HG03460 (cell line): ENCODE results near the gene DDX49.
"Not testable (repeated sequence)": the region's sequence is repeated elsewhere in the genome, so short reads cannot be mapped to it uniquely, and the experiment has no call there.

ENCODE experiments used
- ATAC-seq: cut with Tn5 transposase; IDR thresholded peaks from one replicate; pipeline ENCODE4 v1.9.1; 2021; ENCODE audit not compliant: unreplicated experiment

Gene DDX49

DNA sequence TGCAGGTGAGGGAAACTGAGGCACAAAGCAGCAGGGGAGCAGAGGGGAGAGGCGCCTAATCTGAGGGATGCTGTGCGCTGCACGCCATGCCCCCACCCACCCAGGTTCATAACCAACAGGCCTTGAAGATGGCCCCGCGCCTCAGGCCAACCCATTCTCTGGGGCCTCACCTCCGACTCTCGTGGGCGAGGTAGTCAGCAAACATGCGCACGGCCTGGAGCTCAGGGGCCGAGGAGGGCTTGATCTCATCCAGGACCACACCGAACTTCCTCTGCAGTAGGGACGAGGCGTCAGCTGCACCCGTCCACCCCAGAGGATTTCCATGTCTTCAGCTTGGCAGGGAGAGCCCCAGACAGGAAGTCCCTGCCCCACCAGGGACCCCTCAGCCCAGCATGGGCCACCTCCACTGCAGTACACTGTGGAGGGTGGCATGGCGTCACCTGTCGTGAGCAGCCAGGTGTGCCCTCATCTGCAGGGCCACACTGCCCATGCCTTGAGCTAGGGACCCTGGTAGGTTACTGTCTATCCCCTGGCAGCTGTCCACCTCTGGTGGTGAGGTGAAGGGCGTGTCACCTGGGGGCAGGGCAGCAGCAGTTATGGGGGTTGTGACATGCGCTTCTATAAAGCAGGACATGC, 8.6 kb upstream of the DDX49 start:
- no peak for ATAC-seq

DNA sequence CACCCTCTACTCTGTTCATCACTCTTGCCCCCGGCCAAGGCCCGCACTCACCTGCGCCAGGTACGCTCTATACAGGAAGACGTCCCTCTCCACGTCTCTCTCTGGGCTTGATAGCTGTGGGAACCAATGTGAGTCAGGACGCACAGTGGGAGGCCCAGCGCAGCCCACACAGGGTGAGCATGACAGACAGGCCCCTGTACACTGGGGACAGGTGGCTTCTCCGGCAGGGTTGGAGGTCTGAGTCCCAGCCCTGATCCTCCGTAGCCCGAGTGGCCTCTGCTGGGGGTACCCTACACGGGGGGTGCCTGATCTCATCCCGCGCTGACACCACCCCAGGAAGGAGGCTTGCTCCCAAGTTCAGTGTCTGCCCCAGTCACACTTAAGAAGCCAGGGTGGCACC, 6.6 kb upstream of the DDX49 start:
- no peak for ATAC-seq

DNA sequence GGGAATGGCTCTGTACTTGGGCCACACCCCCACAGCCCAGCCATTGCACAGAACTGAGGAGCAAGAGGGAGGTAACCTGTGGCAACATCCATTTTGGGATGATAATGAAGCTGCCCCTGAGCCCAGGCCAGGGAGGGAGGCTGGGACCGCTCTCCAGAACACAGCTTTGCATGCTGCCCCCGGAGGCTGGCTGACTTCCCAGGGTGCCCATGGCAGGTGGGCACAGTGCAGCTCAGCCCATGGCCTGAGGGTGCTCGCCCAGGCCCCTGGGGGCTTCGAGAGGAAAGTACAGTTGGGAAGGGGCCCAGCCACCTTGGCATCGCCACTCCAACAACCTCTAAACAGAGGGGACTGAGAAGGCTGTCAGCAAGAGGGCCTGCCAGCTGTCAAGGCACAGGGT, 6.0 kb upstream of the DDX49 start:
- no peak for ATAC-seq

DNA sequence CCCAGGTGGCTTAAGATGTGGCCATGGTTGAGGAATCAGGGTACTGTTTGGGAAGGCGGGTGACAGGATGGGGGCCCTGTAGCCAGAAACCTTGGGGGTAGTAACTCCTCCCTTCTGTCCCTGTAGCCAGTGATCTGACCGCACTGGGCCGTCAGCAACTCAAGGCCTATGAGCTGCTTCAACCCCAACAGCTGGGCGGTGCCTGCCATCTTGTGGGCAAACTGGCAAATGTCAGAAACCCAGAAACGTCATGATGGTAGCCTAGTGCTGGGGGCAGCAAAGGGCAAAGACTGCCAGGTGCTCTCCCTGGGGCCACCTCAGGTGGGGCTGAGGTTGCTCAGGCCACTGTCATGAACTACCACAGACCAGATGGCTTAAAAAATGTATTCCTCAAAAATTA, 3.9 kb upstream of the DDX49 start:
- no peak for ATAC-seq

DNA sequence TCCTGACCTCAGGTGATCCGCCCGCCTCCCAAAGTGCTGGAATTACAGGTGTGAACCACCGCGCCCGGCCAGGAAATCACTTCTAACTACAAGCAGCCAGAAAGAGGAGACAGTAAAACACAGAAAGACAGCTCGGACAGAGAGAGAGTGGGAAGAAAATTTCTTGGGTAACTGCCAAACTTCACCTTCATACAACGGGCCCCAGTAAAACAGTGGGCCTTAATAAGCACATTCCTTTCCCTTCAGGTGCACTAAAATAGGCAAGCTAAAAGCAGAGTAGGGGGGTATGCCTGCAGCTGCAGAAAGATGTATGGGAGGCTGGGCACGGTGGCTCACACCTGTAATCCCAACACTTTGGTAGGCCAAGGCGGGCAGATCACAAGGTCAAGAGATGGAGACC, 1.9 kb upstream of the DDX49 start:
- ATAC-seq = not testable (repeated sequence)

DNA sequence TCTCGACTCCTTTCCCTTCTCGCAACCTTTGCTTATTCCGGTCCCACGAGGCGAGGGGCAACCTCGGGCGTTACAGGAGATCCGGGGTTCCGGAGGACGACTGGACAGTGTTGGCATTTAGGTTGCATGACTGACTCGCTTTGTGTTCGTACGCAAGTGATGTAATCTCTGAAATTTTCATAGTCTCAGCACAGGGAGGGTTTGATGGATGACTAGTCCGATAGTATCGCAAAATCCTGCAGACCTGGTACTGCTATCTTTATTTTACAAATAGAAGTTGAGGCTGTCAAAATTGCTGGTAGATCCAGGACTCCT, 342 bp downstream of the DDX49 start:
- ATAC-seq = no peak

DNA sequence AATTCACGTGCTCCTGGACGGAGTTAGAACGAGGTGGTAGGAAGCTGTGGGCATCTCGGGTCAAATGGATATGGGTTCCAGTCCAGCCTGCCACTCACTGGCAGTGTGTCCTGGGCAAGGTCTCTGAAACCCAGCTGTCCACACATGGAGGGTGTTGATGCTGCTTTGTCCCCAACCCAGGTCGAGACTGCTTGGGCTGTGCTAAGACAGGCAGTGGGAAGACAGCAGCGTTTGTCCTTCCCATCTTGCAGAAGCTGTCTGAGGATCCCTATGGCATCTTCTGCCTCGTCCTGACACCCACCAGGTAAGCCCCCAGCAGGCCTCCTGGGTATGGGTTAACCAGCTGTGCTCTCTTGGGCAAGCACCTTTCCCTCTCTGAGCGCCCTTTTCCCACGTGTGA, 885 bp downstream of the DDX49 start:
- no peak for ATAC-seq

DNA sequence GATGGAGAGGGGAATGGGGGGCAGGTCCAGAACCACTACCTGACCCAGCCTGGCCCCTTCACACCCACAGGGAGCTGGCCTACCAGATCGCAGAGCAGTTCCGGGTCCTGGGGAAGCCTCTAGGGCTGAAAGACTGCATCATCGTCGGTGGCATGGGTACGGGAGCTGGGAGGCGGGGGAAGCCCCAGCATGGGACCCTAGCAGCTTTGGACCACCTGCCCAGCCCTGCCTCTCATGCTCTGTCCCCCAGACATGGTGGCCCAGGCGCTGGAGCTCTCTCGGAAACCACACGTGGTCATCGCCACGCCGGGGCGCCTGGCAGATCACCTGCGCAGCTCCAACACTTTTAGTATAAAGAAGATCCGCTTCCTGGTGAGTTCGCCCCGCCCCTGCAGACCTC, 2.1 kb downstream of the DDX49 start:
- no peak for ATAC-seq

DNA sequence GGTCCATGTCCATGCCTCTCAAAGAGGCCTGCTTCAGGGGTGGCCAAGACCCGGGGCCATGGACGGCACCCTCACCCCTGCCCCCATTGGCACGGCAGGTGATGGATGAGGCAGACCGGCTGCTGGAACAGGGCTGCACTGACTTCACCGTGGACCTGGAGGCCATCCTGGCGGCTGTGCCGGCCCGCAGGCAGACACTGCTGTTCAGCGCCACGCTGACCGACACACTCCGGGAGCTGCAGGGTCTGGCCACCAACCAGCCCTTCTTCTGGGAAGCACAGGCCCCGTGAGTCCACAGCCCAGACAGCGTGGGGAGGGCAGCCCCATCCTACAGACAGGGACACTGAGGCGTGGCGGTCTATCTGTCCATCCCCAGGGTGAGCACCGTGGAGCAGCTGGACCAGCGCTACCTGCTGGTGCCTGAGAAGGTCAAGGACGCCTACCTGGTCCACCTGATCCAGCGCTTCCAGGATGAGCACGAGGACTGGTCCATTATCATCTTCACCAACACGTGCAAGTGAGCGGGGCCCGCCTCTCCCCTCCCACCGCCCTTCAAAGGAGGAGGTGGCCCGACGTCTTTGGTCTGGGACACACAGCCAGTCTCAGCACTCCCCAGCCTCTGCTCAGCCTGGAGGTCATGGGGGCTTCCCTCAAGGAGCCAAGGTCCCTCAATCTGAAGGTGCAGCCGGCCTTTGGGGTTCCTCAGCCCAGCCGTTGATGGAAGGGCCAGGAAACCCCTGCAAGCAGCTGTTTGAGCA, 2.9 kb downstream of the DDX49 start:
- ATAC-seq = no peak

DNA sequence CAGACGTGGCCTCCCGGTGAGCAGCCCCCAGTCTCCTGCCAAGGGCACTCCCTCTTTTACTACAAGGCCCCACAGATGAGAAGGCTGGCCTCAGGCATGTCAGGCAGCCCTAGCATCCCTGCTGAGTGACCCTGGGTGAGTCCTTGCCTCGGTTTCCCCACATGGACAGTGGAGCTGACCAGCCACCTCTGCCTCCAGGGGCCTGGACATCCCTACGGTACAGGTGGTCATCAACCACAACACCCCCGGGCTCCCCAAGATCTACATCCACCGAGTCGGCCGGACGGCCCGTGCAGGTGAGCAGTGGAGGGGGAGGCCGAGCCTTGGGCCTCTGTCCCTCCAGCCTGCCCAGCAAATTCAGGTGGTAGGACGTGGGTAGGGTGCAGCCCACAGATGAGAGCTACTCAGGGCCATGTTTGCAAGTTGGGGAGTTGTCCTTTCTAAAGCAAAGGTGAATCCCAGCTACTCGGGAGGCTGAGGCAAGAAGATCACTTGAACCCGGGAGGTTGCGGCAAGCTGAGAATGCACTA, 5.2 kb downstream of the DDX49 start:
- ATAC-seq = no peak

DNA sequence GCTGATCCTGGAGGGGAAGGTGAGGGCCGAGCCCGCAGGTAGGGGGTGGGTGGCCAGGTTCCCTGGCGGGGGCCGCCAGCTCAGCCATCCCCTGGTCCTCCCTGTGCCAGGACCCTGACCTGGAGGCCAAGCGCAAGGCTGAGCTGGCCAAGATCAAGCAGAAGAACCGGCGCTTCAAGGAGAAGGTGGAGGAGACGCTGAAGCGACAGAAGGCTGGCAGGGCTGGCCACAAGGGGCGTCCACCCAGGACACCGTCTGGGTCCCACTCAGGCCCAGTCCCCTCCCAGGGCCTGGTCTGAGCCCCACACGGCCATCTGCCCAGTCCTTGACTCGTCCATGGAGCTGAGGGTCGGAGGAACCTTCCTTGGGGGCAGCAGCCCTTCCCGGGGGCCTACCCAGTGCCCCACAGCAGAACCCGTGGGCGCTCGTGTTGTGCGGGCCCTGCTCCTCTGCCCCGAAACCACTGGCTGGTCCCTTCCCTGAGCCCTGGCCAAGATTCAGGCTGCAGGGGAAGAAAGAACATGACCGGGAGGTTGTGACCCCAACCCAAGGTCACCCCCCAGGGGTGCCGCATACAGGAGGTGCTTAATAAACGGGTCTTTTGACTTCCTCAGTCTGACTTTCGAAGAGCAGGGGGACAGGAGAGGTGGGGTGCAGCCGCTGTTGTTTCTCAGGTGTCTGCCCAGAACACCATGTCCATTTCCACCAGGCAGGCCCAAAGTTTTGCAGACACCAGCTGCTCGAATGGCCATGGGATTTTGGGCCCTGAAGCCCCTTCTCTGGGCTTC, 8.7 kb downstream of the DDX49 start:
- no peak for ATAC-seq

DNA sequence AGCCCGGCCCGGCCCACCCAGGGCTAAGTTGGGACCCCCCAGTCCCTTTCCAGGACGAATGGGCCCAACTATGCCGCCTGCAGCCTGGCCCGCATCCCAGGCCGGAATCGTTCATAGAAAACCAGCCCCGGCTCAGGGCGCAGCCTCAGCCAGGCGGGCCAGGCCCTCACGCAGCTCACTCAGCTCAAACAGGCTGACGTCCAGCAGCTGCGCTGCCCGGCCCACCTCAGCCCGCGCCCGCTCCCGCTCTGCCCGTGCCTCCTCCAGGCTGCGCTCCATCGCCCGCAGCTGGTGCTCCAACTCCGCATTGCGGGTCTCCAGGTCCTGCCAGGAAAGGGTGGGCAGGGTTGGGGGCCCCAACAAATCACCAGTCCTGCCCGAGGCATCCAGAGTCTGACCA, 9.8 kb downstream of the DDX49 start:
- no peak for ATAC-seq

DNA sequence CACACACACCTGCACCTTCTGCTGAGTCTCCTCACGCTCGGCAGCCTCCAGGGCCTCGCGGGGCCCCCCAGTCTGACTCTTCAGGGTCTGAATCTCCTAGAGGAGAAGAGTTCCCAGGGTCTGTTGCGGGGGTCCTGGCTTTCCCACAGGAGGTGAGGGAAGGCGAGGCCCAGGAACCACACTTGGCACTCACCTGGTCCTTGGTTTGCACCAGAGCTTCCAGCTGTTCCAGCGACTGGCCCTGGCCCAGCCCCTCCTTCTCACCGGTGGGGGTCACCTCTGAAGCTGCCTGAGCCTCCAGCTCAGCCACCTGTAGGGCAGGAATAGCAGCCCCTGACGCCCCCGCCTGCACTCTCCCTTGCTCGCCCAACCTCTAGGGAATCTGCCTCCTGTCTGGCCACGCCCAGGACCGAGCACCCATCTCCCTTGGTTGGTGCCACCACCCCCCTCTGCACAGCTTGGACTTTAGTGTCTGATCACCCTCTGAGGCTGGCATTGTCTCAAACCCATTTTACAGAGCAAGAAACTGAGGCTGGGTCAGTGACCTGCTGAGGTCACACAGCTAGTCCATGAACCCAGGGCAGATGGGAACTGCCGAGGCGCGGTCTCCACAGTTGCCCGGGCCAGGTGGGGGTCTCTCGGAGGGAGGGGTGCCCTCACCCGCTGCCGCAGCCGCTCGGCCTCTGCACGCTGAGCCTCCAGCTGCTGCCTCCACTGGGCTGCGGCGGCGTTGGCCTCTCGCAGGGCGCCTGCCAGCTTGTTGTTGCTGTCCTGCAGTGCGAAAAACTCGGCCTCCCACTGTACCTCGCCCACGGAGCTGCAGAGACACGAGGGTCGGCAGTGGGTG, 12.0 kb downstream of the DDX49 start:
- no peak for ATAC-seq

DNA sequence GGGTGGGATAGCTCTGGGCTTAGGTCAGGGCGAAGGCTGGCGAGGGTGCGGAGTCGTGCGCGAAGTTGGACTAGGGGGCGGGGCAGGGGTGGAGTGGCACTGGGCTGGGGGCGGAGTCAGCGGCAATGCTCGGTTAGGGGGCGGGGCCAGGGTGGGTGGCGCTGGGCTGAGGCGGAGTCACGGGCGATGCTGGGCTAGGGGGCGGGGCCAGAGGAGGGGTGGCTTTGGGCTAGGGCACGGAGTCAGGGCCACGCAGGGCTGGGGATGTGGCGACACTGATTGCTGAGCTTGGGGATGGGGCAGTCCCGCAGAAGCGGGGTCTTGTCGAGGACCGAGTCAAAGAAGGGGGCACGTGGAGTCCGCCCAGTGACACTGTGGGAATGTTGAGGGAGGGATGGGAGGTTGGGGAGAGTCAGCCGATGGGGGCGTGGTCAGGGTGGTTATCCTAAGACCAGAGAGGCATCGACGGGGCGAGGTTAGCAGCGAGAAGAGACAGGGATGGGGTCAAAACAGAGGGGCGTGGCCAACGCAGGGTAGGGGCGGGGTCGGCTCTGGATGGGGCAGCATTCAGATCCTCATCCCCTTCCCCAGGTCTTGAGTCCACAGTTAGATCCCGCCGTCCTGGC, 12.8 kb downstream of the DDX49 start:
- no peak for ATAC-seq

DNA sequence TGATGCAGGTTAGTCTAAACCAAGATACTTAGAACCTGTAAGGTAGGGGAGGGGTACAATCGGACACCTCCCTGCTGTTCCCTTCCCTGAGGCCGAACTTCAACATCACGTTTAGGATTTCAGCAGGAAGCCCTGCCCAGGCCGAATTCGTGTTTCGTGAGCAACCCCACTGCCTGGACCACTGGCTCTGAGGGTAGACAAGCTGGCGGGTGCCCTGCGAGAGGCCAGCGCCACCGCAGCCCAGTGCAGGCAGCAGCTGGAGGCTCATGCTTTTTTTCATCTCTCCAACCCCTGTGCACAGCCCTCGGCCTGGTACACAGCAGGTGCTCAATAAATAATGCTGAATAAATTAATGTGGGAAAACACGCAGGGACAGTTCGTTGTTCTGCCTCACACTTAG, 13.8 kb downstream of the DDX49 start:
- ATAC-seq = no peak

DNA sequence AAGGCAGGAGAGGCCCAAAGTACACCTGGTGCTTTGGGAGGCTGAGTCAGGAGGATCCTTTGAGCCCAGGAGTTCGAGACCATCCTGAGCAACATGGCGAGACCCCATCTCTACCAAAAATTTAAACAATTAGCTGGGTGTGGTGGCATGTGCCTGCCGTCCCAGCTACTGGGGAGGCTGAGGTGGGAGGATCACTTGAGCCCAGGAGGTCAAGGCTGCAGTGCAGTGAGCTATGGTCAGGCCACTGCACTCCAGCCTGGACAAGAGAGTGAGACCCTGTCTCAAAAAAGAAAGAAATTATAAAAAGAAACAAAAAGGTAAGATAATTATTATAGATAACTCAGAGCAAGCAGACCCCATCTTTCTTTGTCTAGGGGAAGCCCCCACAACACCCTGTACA, 19.6 kb downstream of the DDX49 start:
- no peak for ATAC-seq

DNA sequence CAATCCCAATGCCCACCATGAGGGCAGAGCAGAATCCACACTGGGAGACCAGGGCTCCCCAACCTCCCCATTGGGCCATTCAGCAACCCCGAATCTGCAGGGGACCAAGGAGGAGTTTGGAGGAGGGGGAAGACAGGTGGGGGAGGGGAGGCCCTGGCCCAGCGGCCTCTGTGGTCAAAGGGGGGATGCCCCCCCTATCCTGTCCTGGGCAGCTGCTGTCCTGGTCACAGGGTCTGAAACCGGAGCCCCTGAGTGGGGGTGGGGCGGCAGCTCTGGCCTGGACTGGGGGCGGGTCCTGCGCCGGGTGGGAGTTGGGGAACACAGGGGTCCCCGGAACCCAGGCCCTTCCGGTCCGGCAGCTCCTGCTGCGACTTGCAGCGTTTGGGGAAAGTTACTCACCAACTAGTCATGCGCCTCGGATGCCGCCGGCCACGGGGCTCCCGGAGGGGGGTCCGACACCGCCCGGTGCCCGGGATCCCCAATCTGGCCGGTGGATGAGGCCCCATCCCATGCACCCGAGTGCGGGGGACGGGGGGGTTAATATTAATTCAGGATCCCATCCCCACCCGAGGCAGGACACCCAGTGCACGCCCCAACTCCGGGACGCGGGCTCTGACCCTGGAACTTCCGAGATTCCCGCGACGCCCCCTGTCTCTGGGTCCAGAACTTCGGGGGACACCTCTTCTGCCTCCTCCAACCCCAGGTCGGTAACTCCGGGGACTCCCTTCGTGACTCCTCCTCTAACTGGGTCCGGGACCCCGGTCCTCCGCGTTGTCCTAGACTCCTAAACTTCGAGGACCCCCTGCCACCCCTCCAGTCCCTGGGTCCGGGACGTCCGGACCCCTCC, 20.6 kb downstream of the DDX49 start:
- no peak for ATAC-seq

DNA sequence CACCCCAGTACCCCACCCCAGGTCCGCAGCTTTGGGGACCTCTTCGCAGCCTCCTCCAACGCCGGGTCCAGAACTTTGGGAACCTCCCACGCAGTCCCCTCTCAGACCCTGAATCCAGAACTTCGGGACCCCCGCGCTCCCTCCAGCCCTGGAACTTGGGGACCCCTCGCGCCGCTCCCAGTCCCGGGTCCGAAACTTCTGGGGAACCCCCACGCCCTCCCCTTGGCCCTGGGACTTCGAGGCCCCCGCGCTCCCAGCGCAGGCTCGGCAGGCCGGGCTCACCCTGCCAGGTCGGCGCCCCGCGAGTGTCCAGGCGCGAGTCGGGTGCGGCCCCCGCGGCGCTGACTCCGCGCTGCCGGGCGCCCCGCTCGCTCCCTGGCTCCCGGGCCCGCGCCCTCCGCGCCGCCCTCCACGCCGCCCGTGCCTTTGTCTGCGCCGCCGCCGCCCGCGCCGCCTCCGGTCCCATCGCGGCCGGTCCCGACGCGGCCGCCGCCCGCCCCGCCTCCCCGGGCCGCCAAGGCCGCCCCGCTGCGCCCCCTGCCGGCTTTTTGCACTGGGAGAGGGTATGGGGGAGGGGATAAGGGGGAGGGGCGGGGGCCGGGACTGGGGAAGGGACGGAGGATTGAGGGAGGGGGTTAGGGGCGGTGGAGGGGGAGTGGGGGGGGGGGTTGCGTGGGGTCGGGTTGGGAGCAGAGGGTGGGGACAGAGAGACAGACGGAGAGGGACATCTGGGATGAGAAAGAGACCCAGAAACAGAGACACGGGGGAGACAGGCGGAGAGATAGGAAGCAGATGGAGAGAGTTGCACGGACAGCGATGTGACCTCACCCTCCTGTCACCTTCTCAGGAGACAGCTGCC, 21.5 kb downstream of the DDX49 start, which contains the start of gene HOMER3:
HOMER3 (minus strand) TSS at position 449 of the 859 bp plus-strand sequence. CDS start 2,235 bp downstream, outside the sequence.
- no peak for ATAC-seq
